ENCODE results near the gene RUNX1.

RUNX1 gene

DNA sequence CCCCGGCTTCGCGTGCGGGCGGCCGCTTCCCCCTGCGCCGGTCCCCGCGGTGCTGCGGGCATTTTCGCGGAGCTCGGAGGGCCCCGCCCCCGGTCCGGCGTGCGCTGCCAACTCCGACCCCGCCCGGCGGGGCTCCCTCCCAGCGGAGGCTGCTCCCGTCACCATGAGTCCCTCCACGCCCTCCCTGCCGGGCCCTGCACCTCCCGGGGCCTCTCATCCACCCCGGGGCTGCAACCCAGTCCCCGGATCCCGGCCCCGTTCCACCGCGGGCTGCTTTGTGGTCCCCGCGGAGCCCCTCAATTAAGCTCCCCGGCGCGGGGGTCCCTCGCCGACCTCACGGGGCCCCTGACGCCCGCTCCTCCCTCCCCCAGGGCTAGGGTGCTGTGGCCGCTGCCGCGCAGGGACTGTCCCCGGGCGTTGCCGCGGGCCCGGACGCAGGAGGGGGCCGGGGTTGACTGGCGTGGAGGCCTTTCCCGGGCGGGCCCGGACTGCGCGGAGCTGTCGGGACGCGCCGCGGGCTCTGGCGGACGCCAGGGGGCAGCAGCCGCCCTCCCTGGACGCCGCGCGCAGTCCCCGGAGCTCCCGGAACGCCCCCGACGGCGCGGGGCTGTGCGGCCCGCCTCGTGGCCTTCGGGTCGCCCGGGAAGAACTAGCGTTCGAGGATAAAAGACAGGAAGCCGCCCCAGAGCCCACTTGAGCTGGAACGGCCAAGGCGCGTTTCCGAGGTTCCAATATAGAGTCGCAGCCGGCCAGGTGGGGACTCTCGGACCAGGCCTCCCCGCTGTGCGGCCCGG, 159.2 kb downstream of the RUNX1 start:
- peak; percentile 78 for DNase-seq

DNA sequence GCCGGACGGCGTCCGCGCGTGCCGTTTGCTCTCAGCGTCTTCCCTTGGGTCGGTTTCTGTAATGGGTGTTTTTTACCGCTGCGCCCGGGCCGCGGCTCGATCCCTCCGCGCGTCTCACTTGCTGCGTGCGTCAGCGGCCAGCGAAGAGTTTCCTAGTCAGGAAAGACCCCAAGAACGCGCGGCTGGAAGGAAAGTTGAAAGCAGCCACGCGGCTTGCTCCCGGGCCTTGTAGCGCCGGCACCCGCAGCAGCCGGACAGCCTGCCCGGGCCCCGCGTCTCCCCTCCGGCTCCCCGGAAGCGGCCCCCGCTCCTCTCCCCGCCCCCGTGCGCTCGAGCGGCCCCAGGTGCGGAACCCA, 159.8 kb downstream of the RUNX1 start:
- DNase-seq, result peak; percentile 62

DNA sequence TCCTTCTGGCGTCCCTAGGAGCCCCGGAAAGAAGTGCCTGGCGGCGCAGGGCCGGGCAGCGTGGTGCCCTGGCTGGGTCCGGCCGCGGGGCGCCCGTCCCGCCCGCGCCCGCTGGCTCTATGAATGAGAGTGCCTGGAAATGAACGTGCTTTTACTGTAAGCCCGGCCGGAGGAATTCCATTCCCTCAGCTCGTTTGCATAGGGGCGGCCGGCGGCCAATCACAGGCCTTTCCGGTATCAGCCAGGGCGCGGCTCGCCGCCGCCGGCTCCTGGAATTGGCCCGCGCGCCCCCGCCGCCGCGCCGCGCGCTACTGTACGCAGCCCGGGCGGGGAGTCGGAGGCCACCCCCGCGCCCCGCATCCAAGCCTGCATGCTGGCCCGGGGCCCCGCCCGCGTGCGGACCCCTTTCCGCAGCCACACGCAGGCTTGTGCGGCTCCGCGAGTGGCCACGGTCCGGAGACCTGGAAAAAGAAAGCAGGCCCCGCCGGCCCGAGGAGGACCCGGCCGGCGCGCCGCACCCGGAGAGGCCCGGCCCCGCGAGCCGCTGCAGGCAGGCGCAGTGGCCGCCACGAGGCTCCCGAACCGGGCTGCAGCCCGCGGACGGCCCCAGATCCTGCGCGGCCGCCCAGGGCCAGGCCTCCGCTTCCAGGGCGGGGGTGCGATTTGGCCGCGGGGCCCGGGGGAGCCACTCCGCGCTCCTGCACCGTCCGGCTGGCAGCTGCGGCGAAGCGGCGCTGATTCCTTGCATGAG, 160.4 kb downstream of the RUNX1 start:
- DNase-seq, result peak; percentile 80

DNA sequence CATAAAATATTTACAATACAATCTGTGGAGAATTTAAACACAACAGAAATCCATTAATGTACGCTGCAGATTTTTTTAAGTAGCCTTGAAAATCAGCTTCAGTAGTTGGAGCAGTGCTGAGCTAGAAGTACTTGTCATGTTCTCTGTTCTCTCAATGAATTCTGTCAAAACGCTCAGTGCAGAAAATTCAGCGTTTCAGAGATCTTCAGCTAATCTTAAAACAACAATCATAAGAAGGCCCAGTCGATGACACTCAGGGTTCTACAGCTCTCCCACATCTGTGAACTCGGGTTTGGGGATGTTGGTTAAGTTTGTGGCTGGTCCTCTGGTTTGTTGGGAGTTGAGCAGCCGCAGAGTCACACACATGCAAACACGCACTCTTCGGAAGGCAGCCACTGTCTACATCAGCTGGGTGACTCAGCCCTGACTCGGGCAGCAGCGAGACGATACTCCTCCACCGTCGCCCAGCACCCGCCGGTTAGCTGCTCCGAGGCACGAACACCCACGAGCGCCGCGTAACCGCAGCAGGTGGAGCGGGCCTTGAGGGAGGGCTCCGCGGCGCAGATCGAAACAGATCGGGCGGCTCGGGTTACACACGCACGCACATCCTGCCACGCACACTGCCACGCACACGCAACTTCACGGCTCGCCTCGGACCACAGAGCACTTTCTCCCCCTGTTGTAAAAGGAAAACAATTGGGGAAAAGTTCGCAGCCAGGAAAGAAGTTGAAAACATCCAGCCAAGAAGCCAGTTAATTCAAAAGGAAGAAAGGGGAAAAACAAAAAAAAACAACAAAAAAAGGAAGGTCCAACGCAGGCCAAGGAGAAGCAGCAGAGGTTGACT, 161.2 kb downstream of the RUNX1 start:
- peak; percentile 93 for DNase-seq

DNA sequence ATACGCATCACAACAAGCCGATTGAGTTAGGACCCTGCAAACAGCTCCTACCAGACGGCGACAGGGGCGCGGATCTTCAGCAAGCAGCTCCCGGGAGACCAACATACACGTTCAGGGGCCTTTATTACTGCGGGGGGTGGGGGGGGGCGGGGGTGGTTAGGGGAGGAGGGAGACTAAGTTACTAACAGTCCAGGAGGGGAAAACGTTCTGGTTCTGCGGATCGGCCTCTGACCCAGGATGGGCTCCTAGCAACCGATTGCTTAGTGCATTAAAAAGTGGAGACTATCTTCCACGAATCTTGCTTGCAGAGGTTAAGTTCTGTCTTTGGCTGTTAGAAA, 162.0 kb downstream of the RUNX1 start:
- no peak for DNase-seq

DNA sequence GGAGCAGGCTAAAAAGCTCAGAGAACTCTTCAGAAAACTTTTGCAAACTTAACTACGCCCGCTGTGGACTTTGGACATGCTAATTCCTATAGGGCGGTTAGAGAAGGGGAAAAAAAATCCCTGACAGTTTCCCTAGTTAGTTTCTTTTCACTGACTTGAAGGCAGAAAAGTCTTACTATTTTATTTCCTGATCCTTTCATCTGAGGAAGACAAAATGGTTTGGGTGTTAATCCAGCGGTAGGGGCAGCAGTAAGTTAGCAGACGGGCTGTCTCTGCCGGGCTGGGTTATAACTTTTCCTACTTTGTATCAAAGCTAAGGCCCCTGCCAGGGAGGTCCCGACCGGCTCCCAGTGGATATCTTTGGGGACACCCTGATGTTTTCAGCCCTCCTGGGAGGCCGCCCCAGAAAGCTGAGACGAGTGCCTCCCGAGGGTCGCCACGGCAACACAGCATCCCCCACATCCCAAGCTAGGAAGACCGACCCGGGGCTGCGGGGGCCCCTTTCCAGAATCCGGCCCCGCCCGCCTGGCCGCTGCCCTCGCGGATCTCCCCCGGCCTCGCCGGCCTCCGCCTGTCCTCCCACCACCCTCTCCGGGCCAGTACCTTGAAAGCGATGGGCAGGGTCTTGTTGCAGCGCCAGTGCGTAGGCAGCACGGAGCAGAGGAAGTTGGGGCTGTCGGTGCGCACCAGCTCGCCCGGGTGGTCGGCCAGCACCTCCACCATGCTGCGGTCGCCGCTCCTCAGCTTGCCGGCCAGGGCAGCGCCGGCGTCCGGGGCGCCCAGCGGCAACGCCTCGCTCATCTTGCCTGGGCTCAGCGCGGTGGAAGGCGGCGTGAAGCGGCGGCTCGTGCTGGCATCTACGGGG, 162.6 kb downstream of the RUNX1 start:
- peak; percentile 34 for DNase-seq

DNA sequence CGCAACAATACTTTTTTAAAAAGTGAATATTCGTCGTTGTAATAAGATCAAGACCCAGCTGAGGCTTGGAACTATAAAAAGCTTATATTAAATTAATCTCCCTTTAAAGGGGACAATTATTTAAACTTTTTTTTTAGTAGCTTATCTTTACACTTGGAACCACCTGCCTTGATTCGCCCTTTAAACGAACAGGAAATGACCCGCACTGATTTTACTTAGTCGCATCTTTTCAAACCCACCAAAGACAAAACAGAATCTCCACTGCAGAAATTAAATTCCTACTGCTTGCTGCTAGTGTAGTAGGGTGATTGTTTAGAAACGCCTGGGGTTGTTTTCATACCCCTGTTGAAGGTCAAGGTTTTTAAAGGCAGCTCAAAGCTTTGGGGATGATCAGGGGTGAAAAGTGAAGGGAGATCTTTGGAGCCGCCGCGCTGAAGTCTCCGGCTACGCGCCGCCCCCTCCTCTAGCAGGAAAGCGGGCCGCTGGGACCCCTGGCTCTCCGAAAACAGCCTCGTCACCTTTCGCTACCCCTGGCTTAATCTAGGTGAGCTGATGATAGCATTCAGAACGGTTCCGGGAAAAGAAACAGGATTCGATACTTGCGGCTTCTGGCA, 163.4 kb downstream of the RUNX1 start:
- no peak for DNase-seq

DNA sequence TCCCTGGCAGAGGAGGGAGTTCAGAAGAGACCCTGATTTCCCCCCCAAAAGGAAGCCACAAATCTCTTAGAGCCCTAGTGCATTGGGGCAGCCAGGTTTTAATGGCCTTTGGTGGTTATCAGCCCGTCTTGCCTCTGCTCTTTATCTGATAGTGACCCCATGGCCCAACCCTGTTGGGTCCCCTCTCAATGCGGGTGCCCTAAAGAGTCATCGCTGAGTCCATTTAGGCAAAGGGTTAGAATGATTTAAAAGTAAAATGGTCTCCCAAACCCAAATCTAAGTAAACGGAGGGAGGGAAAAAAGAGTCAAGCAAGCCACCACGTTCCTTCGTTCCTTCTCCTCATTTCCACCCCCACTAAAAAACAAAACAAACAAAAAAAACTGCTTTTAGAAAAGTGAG, 164.0 kb downstream of the RUNX1 start:
- no peak for DNase-seq

DNA sequence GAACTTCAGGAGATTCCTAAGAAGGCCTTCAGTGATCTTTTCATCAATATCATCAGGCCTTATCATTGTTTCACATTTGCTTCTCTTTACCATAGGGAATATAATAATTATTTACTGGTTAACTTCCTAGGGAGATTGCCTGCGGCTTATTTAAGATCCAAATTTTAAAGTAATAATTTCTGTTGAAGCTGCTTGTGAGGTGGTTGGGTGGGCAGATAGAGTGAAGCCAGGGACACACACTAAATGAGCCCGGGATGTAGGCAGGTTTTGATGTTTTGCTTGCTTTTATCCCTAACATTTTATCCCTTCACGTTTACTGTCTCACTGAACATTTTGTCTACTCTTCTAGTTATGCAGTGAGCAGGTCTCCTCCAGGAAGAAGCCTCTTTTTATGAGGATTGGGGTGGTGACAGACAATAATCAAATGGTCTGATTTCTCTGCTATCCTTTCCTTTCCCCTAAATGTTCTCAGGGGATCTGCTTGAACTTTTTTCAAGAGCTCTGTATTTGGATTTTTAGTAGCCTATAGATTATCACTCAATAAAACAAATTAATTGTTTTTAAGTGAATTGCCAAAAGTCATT, 164.7 kb downstream of the RUNX1 start:
- DNase-seq, result no peak

DNA sequence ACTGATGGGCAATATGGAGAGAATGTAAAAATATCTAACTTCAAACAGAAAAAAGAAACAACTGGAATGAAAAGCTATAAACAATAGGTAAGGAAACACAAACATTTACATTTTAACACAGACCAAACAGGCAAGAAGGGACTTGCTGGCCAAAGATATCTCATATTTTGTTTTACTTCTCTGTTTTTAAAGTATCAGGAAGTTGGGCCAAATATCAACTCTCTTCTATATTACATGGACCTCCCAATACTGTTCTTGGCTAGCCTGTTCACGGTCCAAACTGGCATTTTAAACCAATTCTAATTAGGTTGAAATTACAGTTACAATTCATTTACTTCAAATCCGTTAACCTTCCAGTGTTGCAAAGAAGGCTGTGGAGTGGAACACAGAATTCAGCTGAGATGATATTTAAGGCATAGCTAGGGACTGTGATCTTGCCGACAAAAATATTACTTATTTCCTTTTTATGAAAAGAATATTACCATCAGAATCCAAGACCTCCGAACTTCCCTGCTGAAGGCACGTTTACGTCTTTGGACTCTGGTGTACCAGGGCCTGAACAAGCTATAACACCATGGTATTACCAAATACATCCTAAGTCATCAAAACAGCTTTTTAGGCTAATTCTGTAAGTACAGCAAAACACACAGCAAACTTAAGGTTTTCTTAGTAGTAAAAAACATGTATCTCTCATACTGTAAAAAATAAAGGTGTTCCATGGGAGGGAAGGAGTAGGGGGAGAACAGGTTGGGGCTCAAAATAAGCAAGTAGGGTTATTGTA, 165.4 kb downstream of the RUNX1 start:
- no peak for DNase-seq

DNA sequence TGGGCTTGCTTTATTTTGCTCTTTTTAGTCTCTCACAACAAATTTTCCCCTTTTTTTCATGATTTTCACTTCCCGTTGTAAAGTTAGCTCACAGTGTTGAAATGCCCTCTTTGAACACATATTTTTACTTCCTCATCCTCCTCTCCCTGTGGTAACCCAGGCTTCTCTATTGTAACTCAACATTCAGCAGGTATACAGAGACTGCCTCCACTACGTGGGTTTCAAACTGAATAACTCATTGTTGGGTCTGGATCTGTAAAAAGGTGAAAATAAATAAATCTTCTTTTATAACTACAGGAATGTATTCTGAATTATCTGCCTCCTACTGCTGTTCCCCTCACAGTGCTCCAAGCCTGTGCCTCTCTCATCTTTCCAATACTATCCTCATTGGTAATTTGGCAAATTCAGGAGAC, 166.4 kb downstream of the RUNX1 start:
- no peak for DNase-seq

DNA sequence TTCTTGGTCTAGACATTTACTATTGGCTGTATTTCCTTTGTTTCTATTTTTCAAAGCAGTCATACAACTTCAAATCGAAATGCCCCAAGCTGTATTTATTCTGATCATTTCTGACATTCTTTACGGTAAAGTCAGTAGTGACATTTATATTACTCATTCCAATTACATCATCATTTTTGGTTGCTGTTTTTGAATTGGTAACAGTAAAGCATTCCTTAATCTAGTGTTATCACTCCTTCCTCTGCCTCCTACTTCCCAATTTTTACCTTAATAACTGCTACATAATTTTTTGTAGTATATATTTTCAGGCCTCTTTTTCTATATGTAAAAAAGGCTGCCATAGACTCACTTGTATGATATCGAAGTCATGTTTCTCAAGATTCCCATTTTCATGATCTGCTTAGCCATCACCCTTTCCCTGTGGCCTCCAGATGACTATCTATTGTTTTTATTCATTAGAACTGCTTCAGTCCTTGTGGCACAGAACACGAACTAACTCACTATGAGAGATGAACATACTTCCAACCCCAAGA, 167.2 kb downstream of the RUNX1 start:
- no peak for DNase-seq

DNA sequence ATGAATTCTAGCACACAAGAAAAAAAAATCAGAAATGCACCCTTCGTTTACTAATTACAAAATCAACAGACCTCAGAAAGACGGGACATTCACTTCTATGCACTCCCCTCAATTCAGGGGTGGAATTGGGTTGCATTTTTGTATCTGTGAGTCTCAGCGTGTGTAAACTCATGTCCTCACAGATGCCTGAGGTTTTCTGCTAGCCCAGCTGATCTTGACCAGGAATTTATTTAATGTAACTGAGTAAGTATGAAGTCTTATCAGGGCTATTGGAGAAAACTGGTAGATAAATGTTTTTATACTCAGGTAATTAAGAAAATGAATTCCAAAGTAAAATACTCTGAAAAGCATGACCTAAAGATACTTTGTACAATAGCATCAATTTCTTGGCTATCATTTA, 167.7 kb downstream of the RUNX1 start:
- DNase-seq, result no peak

DNA sequence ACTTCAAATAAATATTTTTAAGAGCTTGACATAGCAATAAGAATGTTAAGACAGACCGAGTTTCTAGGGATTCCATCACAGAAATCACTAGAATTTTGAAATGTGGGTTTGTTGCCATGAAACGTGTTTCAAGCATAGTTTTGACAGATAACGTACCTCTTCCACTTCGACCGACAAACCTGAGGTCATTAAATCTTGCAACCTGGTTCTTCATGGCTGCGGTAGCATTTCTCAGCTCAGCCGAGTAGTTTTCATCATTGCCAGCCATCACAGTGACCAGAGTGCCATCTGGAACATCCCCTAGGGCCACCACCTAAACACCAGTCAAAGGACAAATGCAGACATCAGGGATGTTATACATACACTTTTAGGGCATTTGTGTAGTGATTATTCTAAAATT, 168.7 kb downstream of the RUNX1 start:
- no peak for DNase-seq

DNA sequence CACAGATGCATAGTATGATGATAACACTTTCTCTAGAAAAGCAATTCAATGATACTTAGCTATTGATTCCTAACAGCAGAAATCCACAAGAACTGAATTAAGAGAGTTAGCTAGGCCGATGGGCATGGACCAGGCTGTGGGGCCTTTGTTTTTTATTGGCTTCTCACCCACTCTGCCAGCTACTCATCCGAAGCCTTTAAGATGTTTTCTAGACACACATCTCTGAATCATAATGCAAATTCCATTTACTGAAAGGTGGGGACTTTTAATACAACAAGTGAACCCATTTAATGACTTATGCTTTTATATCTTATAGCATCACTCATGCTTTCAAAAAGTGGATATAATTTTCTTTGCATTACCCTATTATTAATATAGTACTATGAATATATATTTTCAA, 170.2 kb downstream of the RUNX1 start:
- DNase-seq, result no peak

DNA sequence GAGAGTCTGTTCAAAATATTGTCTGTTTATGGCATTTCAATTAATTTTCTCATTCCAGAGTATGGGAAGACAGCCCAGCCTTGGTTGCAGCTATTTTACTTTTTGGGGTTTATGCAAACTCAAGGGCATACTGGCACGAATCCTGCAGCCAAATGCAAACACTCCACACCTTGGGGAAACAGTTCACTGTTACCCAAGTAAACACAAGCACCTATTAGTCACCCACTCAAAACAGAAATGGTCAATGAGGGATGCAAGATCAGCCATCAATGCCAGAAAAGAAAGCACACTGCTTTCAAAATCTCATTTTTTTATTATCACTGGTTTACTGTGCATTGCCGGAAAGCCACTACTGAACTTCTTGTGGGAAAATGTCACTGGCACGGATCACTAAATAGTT, 170.6 kb downstream of the RUNX1 start:
- no peak for DNase-seq

DNA sequence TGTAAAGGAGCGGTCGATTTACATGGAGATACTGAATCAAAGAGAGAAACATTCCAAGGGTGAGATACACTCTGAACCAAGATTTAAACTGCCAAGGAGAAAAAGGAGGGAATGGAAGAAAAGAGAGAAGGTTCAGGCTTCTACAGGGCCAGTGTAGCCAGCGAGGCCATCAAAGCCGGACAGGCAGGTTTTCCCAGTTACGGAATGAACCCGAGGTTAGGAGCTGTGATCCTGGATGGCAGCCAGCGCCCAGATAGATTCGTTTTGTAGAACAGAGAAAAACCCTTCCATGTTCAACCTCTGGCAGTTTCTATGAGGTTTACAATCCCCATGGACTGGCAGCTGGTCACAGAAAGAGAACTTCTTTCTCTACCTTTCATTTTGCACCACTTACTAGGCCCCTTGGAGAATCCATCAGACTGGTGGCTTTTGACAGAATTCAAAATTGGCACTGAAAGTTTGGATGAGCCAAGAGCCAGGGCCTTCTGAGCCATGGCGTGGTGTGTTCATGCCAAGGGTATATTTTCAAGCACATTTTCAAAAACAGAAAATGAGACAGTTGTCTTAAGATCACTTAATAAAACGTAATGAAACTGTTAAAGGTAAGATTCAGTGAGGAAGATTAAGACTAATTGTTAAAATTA, 171.5 kb downstream of the RUNX1 start:
- DNase-seq, result no peak

DNA sequence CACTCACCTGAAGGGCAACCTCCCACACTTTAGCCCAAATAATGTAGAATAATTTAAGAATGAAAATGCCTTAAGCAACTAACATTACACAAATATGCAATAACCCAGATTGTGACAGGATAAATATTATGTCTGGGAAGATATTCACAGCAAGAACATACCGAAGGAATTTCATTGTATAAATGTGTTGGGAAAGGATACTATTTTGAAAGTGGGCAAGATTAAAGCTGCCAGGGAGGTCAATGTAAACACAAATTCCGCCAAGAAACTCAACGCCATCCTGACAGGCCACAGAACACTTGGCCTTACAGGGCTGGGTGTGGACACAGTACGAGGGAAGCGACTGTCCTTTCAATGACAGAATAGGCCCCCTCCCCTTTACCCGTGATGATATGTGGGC, 173.3 kb downstream of the RUNX1 start:
- no peak for DNase-seq

DNA sequence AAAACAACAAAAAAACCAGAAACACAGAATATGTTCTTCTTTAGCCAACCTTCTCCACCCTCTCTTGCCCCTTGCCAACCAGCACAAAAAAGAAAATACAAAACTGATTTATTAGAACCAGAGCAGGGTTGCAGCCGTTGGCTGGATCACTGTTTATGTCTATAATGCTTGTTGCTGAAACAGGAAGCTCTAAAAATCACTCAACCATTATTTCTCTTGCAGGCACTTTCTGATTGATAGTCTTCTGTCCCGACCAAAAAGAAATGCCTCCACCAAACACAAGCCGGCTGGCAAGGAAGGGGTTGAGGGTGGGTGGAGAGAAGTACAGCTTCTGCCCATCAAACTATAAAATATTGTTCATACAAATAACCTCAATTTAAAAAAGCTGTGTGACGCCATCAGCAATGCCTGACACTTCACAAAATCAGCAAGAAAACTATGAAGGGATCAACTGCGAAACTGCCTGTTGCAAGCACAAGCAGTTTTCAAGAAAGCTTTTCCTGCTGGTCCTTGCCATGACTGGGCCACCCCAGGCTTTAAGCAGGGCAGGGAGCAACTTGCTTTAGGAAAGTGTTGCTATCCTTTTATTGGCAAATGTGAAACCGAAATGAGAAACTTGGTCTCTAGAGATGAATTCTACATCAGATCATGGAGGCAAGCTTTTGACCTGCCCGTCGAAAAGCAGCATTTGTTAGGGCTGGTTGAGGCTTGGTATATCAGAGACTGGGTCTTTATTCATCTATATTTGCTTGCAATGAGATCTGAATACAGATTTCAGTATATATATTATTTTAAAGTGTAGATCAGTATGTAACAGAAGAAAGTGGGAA, 174.2 kb downstream of the RUNX1 start:
- no peak for DNase-seq

Data from CD4-positive, alpha-beta T cell treated with Interleukin-6 for 4 hours (primary cell).